ENCODE measurements around the gene ZNF816.
"Not testable (repeated sequence)": the region's sequence is repeated elsewhere in the genome, so short reads cannot be mapped to it uniquely, and the experiment has no call there.

DNA sequence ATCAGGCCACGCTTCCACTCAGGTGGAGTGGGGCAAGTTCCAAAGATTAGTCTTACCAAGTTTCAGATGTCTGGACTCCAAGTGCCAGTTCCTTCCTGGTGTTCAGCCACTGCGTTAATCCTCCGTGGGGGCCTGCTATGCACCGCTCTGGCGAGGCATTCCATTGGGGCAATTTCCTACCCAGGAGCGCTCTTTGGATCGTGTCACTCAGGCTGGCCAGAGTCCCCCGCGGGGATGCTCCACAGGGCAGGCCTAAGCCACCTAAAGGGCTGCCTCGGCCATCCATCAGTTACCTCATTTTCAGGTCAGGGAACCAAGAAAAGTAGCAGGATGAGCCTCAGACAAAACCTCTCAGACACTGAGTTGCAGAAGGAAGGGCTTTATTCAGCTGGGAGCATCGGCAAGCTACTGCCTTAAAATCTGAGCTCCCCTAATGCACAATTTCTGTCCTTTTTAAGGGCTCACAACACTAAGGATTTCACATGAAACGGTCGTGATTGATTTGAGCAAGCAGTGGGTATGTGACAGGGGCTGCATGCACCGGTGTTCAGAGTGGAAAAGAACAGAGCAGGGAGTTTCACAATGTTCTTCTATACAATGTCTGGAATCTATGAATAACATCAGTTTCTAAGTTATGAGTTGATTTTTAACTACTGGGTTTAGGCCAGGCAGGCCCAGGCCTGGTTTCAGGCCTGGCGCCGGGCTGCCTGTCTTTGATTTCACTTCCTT is 58.5 kb downstream of the ZNF816 start:
- TF ChIP-seq, protein P1, sequence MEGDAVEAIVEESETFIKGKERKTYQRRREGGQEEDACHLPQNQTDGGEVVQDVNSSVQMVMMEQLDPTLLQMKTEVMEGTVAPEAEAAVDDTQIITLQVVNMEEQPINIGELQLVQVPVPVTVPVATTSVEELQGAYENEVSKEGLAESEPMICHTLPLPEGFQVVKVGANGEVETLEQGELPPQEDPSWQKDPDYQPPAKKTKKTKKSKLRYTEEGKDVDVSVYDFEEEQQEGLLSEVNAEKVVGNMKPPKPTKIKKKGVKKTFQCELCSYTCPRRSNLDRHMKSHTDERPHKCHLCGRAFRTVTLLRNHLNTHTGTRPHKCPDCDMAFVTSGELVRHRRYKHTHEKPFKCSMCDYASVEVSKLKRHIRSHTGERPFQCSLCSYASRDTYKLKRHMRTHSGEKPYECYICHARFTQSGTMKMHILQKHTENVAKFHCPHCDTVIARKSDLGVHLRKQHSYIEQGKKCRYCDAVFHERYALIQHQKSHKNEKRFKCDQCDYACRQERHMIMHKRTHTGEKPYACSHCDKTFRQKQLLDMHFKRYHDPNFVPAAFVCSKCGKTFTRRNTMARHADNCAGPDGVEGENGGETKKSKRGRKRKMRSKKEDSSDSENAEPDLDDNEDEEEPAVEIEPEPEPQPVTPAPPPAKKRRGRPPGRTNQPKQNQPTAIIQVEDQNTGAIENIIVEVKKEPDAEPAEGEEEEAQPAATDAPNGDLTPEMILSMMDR (IDR thresholded peaks at IDR 0.05; ENCODE audit: control extremely low read depth in 1 of 3, insufficient read depth in 1 of 3, low read depth in 1 of 3, low read length in 3 of 3): not testable (repeated sequence)
- TF ChIP-seq SP2 (IDR thresholded peaks at IDR 0.05; ENCODE audit: low read length); SP1 (IDR thresholded peaks at IDR 0.05; ENCODE audit: low read depth, low read length); NRF1 (IDR thresholded peaks at IDR 0.05; ENCODE audit: low read depth, low read length); YY1 (IDR thresholded peaks at IDR 0.05; ENCODE audit: low read depth, low read length); CEBPB (IDR thresholded peaks at IDR 0.05; ENCODE audit: low read depth, low read length); POLR2A (IDR thresholded peaks at IDR 0.05; ENCODE audit: control extremely low read depth in 1 of 2, low read depth in 2 of 2, low read length in 2 of 2); POLR2AphosphoS5 (IDR thresholded peaks at IDR 0.05; ENCODE audit: low read depth, low read length); SRF (IDR thresholded peaks at IDR 0.05; ENCODE audit: low read depth, low read length); KDM1A (IDR thresholded peaks at IDR 0.05; ENCODE audit: borderline replicate concordance, low read length): not testable (repeated sequence)
- TF ChIP-seq, protein P2, sequence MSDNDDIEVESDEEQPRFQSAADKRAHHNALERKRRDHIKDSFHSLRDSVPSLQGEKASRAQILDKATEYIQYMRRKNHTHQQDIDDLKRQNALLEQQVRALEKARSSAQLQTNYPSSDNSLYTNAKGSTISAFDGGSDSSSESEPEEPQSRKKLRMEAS (IDR thresholded peaks at IDR 0.05): not testable (repeated sequence)

Data from H1 (cell line).